ENCODE results near the gene CSNK1G2.
"Not testable (repeated sequence)": the region's sequence is repeated elsewhere in the genome, so short reads cannot be mapped to it uniquely, and the experiment has no call there.

CSNK1G2 gene

GRCh38 chr19:1980091-1980808, 39.3 kb downstream of the CSNK1G2 start:
- in situ Hi-C loops (cut with MboI; ENCODE audit: low pct_unique_long_range_greater_than_20kb, low sequenced_read_pairs): no loop called here
- no peak for DNase-seq

- in situ Hi-C loops (cut with MboI; ENCODE audit: low pct_unique_long_range_greater_than_20kb, low sequenced_read_pairs): no loop called here
- no peak for DNase-seq
These were observed 39.8 kb downstream of the CSNK1G2 start for GRCh38 chr19:1980809-1981181.

GRCh38 chr19:1981253-1981652, 40.3 kb downstream of the CSNK1G2 start:
- DNase-seq: no peak
- in situ Hi-C loops (cut with MboI; ENCODE audit: low pct_unique_long_range_greater_than_20kb, low sequenced_read_pairs): no loop called here

GRCh38 chr19:1984357-1984756, 43.4 kb downstream of the CSNK1G2 start:
- no peak for DNase-seq
- in situ Hi-C loops (cut with MboI; ENCODE audit: low pct_unique_long_range_greater_than_20kb, low sequenced_read_pairs): no loop called here

GRCh38 chr19:1985588-1986356, 44.8 kb downstream of the CSNK1G2 start:
- in situ Hi-C loops (cut with MboI; ENCODE audit: low pct_unique_long_range_greater_than_20kb, low sequenced_read_pairs): no loop called here
- no peak for DNase-seq

GRCh38 chr19:1986357-1987162, 45.6 kb downstream of the CSNK1G2 start:
- DNase-seq: no peak
- in situ Hi-C loops (cut with MboI; ENCODE audit: low pct_unique_long_range_greater_than_20kb, low sequenced_read_pairs): no loop called here

- in situ Hi-C loops (cut with MboI; ENCODE audit: low pct_unique_long_range_greater_than_20kb, low sequenced_read_pairs): no loop called here
- no peak for DNase-seq
These were observed 46.5 kb downstream of the CSNK1G2 start for GRCh38 chr19:1987197-1988187.

- in situ Hi-C loops (cut with MboI; ENCODE audit: low pct_unique_long_range_greater_than_20kb, low sequenced_read_pairs); DNase-seq: not testable (repeated sequence)
These were observed 47.5 kb downstream of the CSNK1G2 start for GRCh38 chr19:1988464-1988863.

- DNase-seq: no peak
- in situ Hi-C loops (cut with MboI; ENCODE audit: low pct_unique_long_range_greater_than_20kb, low sequenced_read_pairs): no loop called here
These were observed 48.7 kb downstream of the CSNK1G2 start for GRCh38 chr19:1989513-1990229.

GRCh38 chr19:1990230-1991017, 49.5 kb downstream of the CSNK1G2 start:
- DNase-seq: no peak
- in situ Hi-C loops (cut with MboI; ENCODE audit: low pct_unique_long_range_greater_than_20kb, low sequenced_read_pairs): no loop called here

GRCh38 chr19:1991018-1991913, 50.3 kb downstream of the CSNK1G2 start:
- DNase-seq: no peak
- in situ Hi-C loops (cut with MboI; ENCODE audit: low pct_unique_long_range_greater_than_20kb, low sequenced_read_pairs): no loop called here

GRCh38 chr19:1992759-1993260, 51.8 kb downstream of the CSNK1G2 start:
- in situ Hi-C loops (cut with MboI; ENCODE audit: low pct_unique_long_range_greater_than_20kb, low sequenced_read_pairs): no loop called here
- no peak for DNase-seq

GRCh38 chr19:1997353-1998233, 56.6 kb downstream of the CSNK1G2 start:
- in situ Hi-C loops (cut with MboI; ENCODE audit: low pct_unique_long_range_greater_than_20kb, low sequenced_read_pairs): no loop called here
- DNase-seq: no peak

GRCh38 chr19:1998712-1999708, 58.0 kb downstream of the CSNK1G2 start:
- DNase-seq: no peak
- in situ Hi-C loops (cut with MboI; ENCODE audit: low pct_unique_long_range_greater_than_20kb, low sequenced_read_pairs): no loop called here

Measured in KBM-7 (cell line).